Stimulated activated effector memory CD8-positive, alpha-beta T cell treated with anti-CD3 and anti-CD28 coated beads, Interleukin-12 subunit alpha, Interleukin-12 subunit beta, amount 100 ng/mL, for 72 hours (primary cell): ENCODE data around the gene IDH1.

Source experiments
- ATAC-seq: fragments of 150-1000 bp; cut with Tn5 transposase; 2 replicates; pipeline ENCODE4 v1.10.0; 2021
- DNase-seq, 2 donors: peaks; one replicate each; pipeline ENCODE4 v3.0.0; 2021 to 2022; ENCODE audit warnings: low spot score in 2 of 2
- H3K27ac Mint-ChIP-seq: one replicate; pipeline ENCODE4 v1.8.0; 2022; ENCODE audit warnings: mild to moderate bottlenecking, mixed read lengths
- H3K36me3 Mint-ChIP-seq: one replicate; pipeline ENCODE4 v1.8.0; 2022; ENCODE audit warnings: mild to moderate bottlenecking, mixed read lengths
- H3K4me1 Mint-ChIP-seq: one replicate; pipeline ENCODE4 v1.8.0; 2022; ENCODE audit warnings: mixed read lengths
- H3K4me3 Mint-ChIP-seq: one replicate; pipeline ENCODE4 v1.8.0; 2022; ENCODE audit warnings: mild to moderate bottlenecking, mixed read lengths
- H3K9me3 Mint-ChIP-seq: one replicate; pipeline ENCODE4 v1.8.0; 2022; ENCODE audit warnings: mixed read lengths

Gene IDH1

DNA sequence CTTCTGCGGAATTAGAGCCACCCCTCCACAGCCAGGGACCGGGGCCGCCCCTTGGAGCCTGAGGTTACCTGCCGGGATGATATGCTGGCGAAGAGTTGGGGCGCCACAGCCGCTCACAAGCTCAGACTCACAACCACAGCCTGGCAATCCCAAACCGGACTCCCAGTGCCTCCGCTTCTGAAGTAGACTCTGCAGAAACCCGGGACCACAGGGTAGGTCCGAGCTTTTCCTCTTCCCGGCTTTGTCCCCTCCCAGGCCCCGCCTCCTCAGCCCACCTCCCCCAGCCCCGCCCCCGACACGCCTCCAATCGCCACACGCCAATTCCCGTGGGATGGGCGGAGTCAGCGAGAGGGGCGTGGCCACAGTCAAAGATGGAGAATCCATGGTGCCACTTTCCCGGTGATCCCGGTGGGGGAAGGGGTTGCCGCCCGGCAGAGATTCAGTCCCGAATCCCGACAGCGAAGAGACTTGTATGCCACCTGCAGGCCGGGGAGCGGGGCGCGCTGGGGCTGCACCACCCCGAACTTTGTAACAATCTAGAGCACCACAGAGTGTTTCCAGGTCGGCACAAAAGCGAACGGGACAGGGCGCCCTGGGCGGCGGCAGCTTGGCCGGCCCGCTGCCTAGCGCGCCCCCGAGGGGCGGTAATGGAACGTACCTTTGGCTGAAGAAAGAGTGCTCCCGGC lies at the start of gene IDH1:
Gene IDH1, minus strand, starts transcription at position 201 of the 686 bp plus-strand sequence. CDS start 3,520 bp downstream, outside the sequence.
- H3K4me3 Mint-ChIP-seq, result peak within 1 kb of the TSS; percentile 100
- peak within 1 kb of the TSS; percentile 50 for H3K27ac Mint-ChIP-seq
- peaks cover 17% of the 10 kb centered on the region for H3K4me1 Mint-ChIP-seq
- peak; percentile 81 for ATAC-seq
- no peaks in the 10 kb centered on the region for H3K9me3 Mint-ChIP-seq
- H3K36me3 Mint-ChIP-seq, result peaks cover 31% of the 10 kb centered on the region
- peak; percentile 91 to 98 for DNase-seq

DNA sequence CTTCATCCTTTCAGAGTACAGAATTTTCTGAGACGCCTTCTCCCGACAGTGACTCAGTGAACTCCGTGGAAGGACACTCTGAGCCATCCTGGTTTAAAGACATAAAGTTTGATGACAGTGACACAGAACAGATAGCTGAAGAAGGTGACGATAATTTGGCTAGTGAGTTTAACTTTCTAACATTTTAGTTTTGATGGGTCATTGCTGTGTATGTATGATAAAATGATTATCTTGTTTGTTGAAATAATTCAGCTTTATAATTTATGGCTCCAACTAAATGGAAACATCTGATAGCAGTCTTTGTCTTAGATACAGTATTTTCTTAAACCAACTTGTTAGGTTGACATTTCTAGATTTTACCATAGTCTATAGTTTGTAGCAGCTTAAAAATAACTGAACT lies 49.3 kb upstream of the IDH1 start:
- H3K27ac Mint-ChIP-seq, result no peak overlapping the region
- no peak overlapping the region for H3K4me3 Mint-ChIP-seq
- DNase-seq, result no peak
- no peak for ATAC-seq
- no peaks in the 10 kb centered on the region for H3K9me3 Mint-ChIP-seq
- peaks cover 81% of the 10 kb centered on the region for H3K36me3 Mint-ChIP-seq
- no peaks in the 10 kb centered on the region for H3K4me1 Mint-ChIP-seq

DNA sequence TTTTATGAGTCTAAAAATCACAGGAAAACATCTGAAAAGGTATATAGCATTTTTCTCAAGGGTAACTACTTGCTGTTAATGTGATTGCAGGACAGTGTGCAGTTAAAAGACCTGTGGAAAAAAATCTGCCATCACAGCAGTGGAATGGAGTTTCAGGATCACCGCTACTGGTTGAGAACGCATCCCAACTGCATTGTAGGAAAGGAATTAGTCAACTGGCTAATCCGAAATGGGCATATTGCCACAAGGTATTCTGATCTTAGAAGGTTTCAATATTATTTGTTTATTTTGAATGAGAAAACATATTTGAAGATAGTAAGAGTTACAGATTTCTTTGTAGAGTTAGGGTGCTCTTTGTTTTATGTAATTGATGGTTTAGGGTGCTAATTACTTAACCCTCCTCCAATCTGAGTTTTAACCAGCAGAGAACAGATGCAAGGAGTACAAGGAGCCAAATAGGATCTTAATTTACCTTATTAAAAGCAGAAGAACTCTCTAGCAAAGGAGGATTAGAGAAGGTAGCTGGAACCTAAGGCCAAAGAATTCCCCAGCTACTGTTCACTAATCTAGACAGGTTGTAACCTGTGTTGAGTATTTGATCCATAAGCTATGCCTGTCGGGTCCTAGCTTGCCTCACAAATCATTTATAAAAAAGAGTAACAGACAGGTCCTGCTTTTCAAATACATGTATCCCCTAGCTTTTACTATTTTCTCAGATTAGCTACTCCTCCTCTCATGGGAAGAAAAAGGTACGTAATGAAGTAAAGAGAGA lies 46.2 kb upstream of the IDH1 start:
- Mint-ChIP-seq H3K36me3 (peaks cover 81% of the 10 kb centered on the region), H3K27ac (peak overlapping the region; percentile 10)
- DNase-seq, result no peak

DNA sequence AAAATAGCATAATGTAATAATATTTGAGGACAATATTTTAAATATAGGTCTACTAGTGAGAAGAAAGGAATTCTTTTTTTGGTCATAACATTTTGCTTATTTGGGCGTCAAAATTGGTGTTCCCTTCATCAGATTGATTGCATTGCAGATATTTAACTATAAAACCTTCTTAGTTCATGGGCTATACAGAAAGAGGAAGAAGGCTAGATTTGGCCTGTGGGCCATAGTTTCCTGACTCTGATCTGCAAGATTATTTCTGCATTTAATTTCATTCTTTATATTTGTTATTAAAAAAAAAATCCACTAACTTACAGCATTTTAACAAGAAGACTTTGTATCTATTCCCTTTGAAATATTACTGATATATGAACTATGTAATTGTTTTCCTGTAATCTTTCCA lies 43.1 kb upstream of the IDH1 start:
- no peak overlapping the region for H3K27ac Mint-ChIP-seq
- no peak for DNase-seq

More for the DNA sequence above, 46.2 kb upstream of the IDH1 start:
- Mint-ChIP-seq H3K9me3 (no peaks in the 10 kb centered on the region), H3K4me1 (peaks cover 9% of the 10 kb centered on the region), H3K4me3 (no peak overlapping the region)
- no peak for ATAC-seq

DNA sequence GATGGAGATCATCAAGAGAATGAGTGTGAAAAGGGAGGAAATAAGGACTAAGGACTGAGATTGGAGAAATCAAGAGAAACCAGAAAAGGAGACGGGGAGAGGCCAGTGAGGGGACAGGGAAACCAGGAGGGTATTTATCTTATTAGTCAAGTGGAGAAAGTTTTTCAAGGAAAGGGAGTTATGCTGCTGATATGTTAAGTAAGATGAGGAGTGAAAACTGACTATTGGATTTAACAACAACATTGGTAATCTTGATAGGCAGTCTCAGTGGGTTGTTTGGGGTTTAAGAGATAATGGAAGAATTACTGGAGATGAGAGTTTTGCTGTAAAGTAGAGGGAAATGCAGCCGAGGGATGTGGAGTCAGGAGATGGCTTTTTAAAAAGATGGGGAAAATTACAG lies 41.7 kb upstream of the IDH1 start:
- Mint-ChIP-seq H3K9me3 (no peaks in the 10 kb centered on the region), H3K36me3 (peaks cover 70% of the 10 kb centered on the region), H3K27ac (peak overlapping the region; percentile 10), H3K4me3 (no peak overlapping the region), H3K4me1 (peaks cover 38% of the 10 kb centered on the region)
- no peak for DNase-seq
- no peak for ATAC-seq

More for the DNA sequence above, 43.1 kb upstream of the IDH1 start:
- H3K9me3 Mint-ChIP-seq, result no peaks in the 10 kb centered on the region
- no peak overlapping the region for H3K4me3 Mint-ChIP-seq
- peaks cover 72% of the 10 kb centered on the region for H3K36me3 Mint-ChIP-seq
- no peak for ATAC-seq
- peaks cover 28% of the 10 kb centered on the region for H3K4me1 Mint-ChIP-seq

DNA sequence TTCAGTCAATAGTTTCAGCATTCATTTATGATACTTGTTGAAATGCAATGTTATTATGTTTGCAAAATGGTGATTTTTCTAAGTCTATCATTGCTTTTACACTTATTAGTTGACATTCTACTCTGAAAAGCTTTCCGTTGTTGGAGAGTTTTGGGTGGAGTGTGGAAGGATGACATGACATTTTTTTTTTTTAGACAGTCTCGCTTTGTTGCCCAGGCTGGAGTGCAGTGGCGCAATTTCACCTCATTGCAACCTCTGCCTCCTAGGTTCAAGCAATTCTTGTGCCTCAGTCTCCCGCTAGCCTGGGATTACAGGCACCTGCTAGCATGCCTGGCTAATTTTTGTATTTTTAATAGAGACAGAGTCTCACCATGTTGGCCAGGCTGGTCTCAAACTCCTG lies 41.0 kb upstream of the IDH1 start:
- Mint-ChIP-seq H3K4me1 (peaks cover 41% of the 10 kb centered on the region), H3K36me3 (peaks cover 67% of the 10 kb centered on the region), H3K4me3 (no peak overlapping the region), H3K27ac (no peak overlapping the region), H3K9me3 (no peaks in the 10 kb centered on the region)
- DNase-seq (no peak), ATAC-seq (no peak)

DNA sequence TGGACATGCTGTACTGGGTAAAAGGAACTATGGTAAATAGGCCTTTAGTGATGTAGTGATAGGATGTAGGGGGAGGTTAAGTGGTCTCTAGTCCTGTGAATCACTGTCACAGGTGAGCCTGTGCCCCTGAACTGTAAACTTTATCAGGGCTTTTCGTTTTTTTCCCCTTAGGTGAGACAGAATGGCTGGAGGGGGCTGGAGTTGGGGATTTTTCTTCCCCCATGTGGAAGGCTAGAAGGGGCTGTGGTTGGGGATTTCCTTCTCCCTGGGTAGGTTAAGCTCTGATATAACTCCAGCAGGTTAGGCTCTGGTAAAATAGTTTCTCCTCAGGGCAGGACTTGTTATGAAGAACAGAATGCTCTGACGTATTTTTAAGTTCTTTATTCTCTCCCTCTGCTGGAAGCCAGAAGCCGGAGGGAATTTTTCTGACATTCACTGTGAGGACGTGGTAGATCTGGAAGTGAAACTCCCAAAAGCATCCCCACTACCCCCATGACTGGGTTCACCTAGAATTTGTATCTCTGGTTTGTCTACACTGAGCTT lies 39.7 kb upstream of the IDH1 start:
- peak overlapping the region; percentile 7 for H3K27ac Mint-ChIP-seq

DNA sequence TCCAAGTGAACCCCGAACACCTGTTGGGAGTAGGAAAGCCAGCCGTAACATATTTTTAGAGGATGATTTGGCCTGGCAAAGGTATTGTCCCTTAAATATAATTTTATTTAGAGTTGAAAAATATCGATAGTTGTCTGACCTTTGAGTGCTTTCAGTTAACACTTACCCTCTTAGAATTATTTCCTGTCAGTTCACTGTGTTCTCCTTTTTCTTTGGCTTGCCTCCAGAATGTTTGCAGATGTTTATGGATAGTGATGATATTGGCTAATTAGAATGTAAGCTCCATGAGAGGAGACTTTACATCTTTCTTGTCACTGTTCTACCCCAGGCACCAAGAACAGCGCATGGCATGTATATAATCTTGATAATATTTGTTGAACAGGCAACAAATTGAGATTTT lies 31.0 kb upstream of the IDH1 start:
- Mint-ChIP-seq H3K4me3 (no peak overlapping the region), H3K9me3 (no peaks in the 10 kb centered on the region), H3K4me1 (peaks cover 11% of the 10 kb centered on the region), H3K27ac (no peak overlapping the region), H3K36me3 (peaks cover 94% of the 10 kb centered on the region)
- ATAC-seq (no peak), DNase-seq (no peak)

More for the DNA sequence above, 39.7 kb upstream of the IDH1 start:
- Mint-ChIP-seq H3K36me3 (peaks cover 67% of the 10 kb centered on the region), H3K4me3 (no peak overlapping the region), H3K4me1 (peaks cover 41% of the 10 kb centered on the region), H3K9me3 (no peaks in the 10 kb centered on the region)
- DNase-seq (no peak), ATAC-seq (peak; percentile 21)

DNA sequence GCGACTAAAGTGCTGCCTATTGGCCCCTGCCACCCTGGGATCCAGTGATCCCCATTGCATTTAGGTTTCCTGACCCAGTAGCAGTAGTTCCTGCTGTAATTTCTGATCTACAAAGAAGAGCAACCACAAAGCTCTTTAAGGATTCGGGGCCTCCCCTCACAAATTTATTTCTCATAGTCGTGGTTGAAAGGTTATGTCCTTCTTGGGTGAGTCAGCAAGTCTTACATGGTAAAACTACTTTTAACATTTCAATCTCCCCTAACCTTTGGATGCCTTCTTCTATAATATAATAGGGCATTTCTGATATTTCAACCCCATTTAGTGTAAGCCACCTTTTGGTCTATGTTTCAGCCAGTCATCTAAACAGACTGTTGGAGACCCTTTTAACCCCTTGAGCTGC lies 26.1 kb upstream of the IDH1 start:
- peak; percentile 68 for ATAC-seq
- peaks cover 94% of the 10 kb centered on the region for H3K36me3 Mint-ChIP-seq
- no peak overlapping the region for H3K4me3 Mint-ChIP-seq
- peaks cover 22% of the 10 kb centered on the region for H3K4me1 Mint-ChIP-seq
- H3K9me3 Mint-ChIP-seq, result no peaks in the 10 kb centered on the region
- DNase-seq, result no peak
- H3K27ac Mint-ChIP-seq, result no peak overlapping the region

DNA sequence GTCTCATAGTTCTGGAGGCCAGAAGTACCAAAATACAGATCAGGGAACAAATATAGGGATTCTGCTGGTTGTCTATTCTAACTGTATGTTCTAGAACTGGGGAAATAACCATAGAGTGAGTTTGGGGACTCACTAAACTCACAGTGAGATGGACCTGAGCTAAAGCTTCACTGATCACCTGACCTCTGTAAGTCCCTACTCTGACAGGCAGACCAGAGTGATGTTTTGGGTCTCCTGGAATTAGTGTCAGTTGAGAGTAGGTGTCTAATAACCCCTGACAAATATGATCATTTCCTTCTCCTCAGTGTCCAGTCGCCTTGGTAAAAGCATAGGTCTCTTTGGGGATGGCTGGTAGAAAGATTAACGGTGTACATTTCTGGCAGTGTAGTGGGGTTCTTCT lies 25.4 kb upstream of the IDH1 start:
- H3K9me3 Mint-ChIP-seq, result no peaks in the 10 kb centered on the region
- H3K36me3 Mint-ChIP-seq, result peaks cover 94% of the 10 kb centered on the region
- peak overlapping the region; percentile 29 for H3K27ac Mint-ChIP-seq
- ATAC-seq (no peak), DNase-seq (no peak)
- H3K4me1 Mint-ChIP-seq, result peaks cover 22% of the 10 kb centered on the region
- no peak overlapping the region for H3K4me3 Mint-ChIP-seq

DNA sequence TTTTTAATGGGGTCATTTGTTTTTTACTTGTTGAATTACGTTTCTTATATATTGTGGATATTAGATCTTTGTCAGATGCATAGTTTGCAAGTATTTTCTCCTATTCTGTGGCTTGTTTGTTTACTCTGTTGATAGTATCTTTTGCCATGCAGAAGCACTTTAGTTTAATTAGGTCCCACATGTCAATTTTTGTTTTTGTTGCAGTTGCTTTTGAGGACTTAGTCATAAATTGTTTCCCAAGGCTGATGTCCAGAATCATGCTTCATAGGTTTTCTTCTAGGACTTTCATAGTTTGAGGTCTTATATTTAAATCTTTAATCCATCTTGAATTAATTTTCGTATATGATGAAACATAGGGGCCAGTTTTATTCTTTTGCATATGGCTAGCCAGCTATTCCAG lies 24.4 kb upstream of the IDH1 start:
- peaks cover 25% of the 10 kb centered on the region for H3K4me1 Mint-ChIP-seq
- DNase-seq, result no peak
- peaks cover 93% of the 10 kb centered on the region for H3K36me3 Mint-ChIP-seq
- no peak overlapping the region for H3K4me3 Mint-ChIP-seq
- H3K27ac Mint-ChIP-seq, result no peak overlapping the region
- ATAC-seq, result no peak
- no peaks in the 10 kb centered on the region for H3K9me3 Mint-ChIP-seq

DNA sequence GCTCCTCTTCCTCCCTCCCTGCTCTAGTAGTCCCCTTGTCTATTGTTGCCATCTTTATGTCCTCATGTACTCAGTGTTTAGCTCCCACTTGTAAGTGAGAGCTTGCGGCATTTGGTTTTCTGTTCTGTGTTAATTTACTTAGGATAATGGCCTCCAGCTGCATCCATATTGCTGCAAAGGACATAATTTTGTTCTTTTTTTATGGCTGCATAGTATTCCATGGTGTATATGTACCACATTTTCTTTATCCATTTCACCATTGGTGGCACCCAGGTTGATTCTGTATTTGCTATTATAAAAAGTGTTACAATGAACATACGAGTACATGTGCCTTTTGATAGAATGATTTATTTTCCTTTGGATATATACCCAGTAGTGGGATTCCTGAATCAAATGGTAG lies 23.7 kb upstream of the IDH1 start:
- DNase-seq (no peak), ATAC-seq (no peak)
- Mint-ChIP-seq H3K9me3 (no peaks in the 10 kb centered on the region), H3K36me3 (peaks cover 93% of the 10 kb centered on the region), H3K4me1 (peaks cover 30% of the 10 kb centered on the region), H3K27ac (no peak overlapping the region), H3K4me3 (no peak overlapping the region)

DNA sequence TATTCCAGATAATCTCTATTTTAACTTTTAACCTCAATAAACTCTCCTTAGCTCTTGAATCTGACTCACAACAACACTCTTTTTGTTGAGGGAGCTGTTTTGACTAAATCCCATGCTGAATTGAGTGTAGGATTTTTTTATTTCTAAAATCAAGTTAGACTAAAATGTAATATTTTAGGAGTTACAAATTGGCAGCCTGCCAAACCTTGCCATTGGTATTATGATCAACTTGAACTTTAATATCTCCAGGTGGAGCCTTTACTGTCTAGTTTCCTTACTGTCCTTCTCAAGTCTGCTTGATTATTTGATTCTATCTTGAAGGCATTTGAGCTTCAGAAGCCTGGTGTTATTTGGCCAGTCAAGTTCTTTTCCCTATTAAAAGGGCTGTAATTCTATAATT lies 19.9 kb upstream of the IDH1 start:
- ATAC-seq, result no peak
- peaks cover 8% of the 10 kb centered on the region for H3K4me1 Mint-ChIP-seq
- DNase-seq, result no peak
- H3K9me3 Mint-ChIP-seq, result no peaks in the 10 kb centered on the region
- H3K4me3 Mint-ChIP-seq, result no peak overlapping the region
- H3K27ac Mint-ChIP-seq, result no peak overlapping the region
- H3K36me3 Mint-ChIP-seq, result peaks cover 92% of the 10 kb centered on the region

DNA sequence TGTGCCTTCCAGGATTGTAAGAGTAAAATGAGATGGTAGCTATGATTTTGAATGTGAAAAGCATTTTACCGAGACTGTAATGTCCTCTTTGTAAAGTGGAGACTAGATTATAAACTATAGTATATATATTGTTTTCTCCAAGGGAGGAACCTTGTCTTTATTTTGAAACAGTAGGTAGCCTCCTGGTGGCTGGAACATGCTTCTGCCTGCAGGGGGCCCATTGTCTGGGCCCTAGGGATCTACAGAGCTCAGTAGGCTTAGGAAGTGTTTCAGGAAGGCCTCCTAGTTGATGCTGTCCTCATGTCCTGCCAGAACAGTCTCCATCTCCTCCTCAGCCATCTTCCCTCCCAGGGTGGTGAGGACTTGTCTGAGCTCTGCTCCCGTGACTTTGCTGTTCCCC lies 14.2 kb upstream of the IDH1 start:
- no peaks in the 10 kb centered on the region for H3K9me3 Mint-ChIP-seq
- ATAC-seq (no peak), DNase-seq (no peak)
- H3K4me1 Mint-ChIP-seq, result peaks cover 41% of the 10 kb centered on the region
- no peak overlapping the region for H3K27ac Mint-ChIP-seq
- H3K36me3 Mint-ChIP-seq, result peaks cover 47% of the 10 kb centered on the region
- no peak overlapping the region for H3K4me3 Mint-ChIP-seq

DNA sequence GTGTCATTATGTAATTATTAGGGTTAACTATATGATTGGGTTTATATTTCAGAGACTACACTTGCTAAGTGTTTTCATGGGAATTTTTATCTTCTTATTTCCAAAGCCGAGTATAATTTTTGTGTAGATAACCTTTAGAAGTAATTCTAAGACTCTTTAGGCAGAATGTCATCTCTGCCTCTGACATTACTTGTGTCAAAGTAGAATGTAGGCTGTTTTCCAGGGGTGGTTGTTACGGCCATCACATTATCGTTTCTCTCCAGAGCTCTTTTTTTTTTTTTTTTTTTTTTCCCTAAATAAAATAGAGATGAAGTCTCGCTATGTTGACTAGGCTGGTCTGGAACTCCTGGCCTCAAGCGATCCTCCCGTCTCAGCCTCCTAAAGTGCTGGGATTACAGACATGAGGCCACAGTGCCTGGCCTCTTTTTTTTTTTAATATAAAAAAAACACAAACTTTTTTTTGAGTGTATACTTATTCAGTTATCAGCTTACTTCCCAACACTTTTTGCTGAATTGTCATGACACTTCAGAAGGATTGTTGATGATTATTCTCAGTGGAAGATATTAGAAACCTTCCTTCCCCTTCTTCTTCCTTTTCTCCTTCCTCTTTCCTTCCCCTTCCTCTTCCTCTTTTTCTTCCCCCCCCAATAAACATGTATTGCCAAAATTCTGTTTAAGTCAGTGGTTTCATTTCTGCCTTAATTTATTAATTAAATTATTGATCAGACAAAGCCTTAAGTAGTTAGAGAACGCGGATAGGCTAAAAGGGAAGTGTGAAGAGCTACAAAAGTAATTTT lies 13.5 kb upstream of the IDH1 start:
- Mint-ChIP-seq H3K27ac (no peak overlapping the region), H3K36me3 (peaks cover 40% of the 10 kb centered on the region), H3K9me3 (no peaks in the 10 kb centered on the region), H3K4me1 (peaks cover 42% of the 10 kb centered on the region), H3K4me3 (peak overlapping the region; percentile 90)
- ATAC-seq (no peak), DNase-seq (no peak)
